Measurements from ENCODE around the gene IFNA4. TPM values are rescaled to one million over a fixed set of nuclear protein-coding genes. Genes with fewer than 3 reads are reported as not detected.
"Not testable (repeated sequence)": the region's sequence is repeated elsewhere in the genome, so short reads cannot be mapped to it uniquely, and the experiment has no call there.

Gene IFNA4
- total and polyA plus RNA-seq, 9 of the 15 experiments (the other 6 are each of a cell fraction or from before 2014, with no cell fraction given) = not detected

GRCh38 chr9:21210782-21211181, 23.4 kb upstream of the IFNA4 start:
- H2AFZ ChIP-seq (ENCODE audit: low read depth, low read length); H3K4me1 ChIP-seq (replicated peaks in 1 of 2; ENCODE audit: control insufficient read depth in 2 of 2, insufficient read depth in 2 of 2, low read length in 2 of 2); H3K9me1 ChIP-seq (ENCODE audit: control insufficient read depth, insufficient read depth, low read length); intact Hi-C loops (cut with micrococcal nuclease); H3K4me2 ChIP-seq (ENCODE audit: insufficient read depth, low read length); H3K36me3 ChIP-seq (ENCODE audit: control insufficient read depth, insufficient read depth, low read length); POLR2A ChIA-PET; FAIRE-seq; H3K27me3 ChIP-seq (ENCODE audit: control insufficient read depth in 2 of 2, insufficient read depth in 2 of 2, low read length in 2 of 2); ATAC-seq; H4K20me1 ChIP-seq (replicated peaks; ENCODE audit: control insufficient read depth, insufficient read depth, low read length); DNase-seq (ENCODE audit: extremely low read depth in 1 of 4, low spot score in 3 of 4); CTCF ChIA-PET (ENCODE audit: low intra/inter-chr PET ratio); H3K9me3 ChIP-seq (replicated peaks; ENCODE audit: control insufficient read depth, insufficient read depth, low read depth, low read length); BruUV-seq (replicated peaks); H3K27ac ChIP-seq (ENCODE audit: extremely low read depth, low read depth, low read length); H3K79me2 ChIP-seq (ENCODE audit: control insufficient read depth, insufficient read depth, low read length); in situ Hi-C loops (cut with MboI); H3K9ac ChIP-seq (ENCODE audit: insufficient read depth in 1 of 2, low read depth in 2 of 2, low read length in 2 of 2); H3K4me3 ChIP-seq: not testable (repeated sequence)
- no CpG with 5 or more reads among the region's 2 CpGs for WGBS (ENCODE audit: insufficient coverage, low coverage, missing lambda C conversion rate)

- H4K20me1 ChIP-seq (replicated peaks; ENCODE audit: control insufficient read depth, insufficient read depth, low read length) = no peaks in the 10 kb centered on the region
- in situ Hi-C loops (cut with MboI) = no loop called here
- DNase-seq (ENCODE audit: extremely low read depth in 1 of 4, low spot score in 3 of 4) (no peak), ATAC-seq (no peak), FAIRE-seq (no peak)
- H2AFZ ChIP-seq (ENCODE audit: low read depth, low read length) = no peak overlapping the region
- WGBS (ENCODE audit: insufficient coverage, low coverage, missing lambda C conversion rate) = no CpG with 5 or more reads among the region's 7 CpGs
- H3K9me1 ChIP-seq (ENCODE audit: control insufficient read depth, insufficient read depth, low read length) = no peaks in the 10 kb centered on the region
- intact Hi-C loops (cut with micrococcal nuclease) = no loop called here
- CTCF ChIA-PET (ENCODE audit: low intra/inter-chr PET ratio) = no interaction called here
- H3K79me2 ChIP-seq (ENCODE audit: control insufficient read depth, insufficient read depth, low read length) = no peaks in the 10 kb centered on the region
- POLR2A ChIA-PET = no interaction called here
- H3K9ac ChIP-seq (ENCODE audit: insufficient read depth in 1 of 2, low read depth in 2 of 2, low read length in 2 of 2) = no peak overlapping the region
- no peaks in the 10 kb centered on the region for H3K9me3 ChIP-seq (replicated peaks; ENCODE audit: control insufficient read depth, insufficient read depth, low read depth, low read length)
- TF ChIP-seq ID3 (CRISPR knock-in tag; IDR thresholded peaks at IDR 0.05) (no peak), ID3 (tag; IDR thresholded peaks at IDR 0.05) (no peak)
- no peaks in the 10 kb centered on the region for H3K27me3 ChIP-seq (ENCODE audit: control insufficient read depth in 2 of 2, insufficient read depth in 2 of 2, low read length in 2 of 2)
- H3K27ac ChIP-seq (ENCODE audit: extremely low read depth, low read depth, low read length) = no peak overlapping the region
- BruUV-seq (replicated peaks) = no TSS peak
- no peak overlapping the region for H3K4me2 ChIP-seq (ENCODE audit: insufficient read depth, low read length)
- no peaks in the 10 kb centered on the region for H3K36me3 ChIP-seq (ENCODE audit: control insufficient read depth, insufficient read depth, low read length)
- no peak overlapping the region for H3K4me3 ChIP-seq
- no peaks in the 10 kb centered on the region for H3K4me1 ChIP-seq (replicated peaks in 1 of 2; ENCODE audit: control insufficient read depth in 2 of 2, insufficient read depth in 2 of 2, low read length in 2 of 2)
Observed at GRCh38 chr9:21210311-21210710, 22.9 kb upstream of the IFNA4 start.

- H3K9ac ChIP-seq (ENCODE audit: insufficient read depth in 1 of 2, low read depth in 2 of 2, low read length in 2 of 2); H2AFZ ChIP-seq (ENCODE audit: low read depth, low read length); H3K9me1 ChIP-seq (ENCODE audit: control insufficient read depth, insufficient read depth, low read length); H4K20me1 ChIP-seq (replicated peaks; ENCODE audit: control insufficient read depth, insufficient read depth, low read length); FAIRE-seq; H3K79me2 ChIP-seq (ENCODE audit: control insufficient read depth, insufficient read depth, low read length); H3K4me3 ChIP-seq; H3K9me3 ChIP-seq (replicated peaks; ENCODE audit: control insufficient read depth, insufficient read depth, low read depth, low read length); H3K27ac ChIP-seq (ENCODE audit: extremely low read depth, low read depth, low read length); H3K4me2 ChIP-seq (ENCODE audit: insufficient read depth, low read length); ATAC-seq; CTCF ChIA-PET (ENCODE audit: low intra/inter-chr PET ratio); H3K36me3 ChIP-seq (ENCODE audit: control insufficient read depth, insufficient read depth, low read length); BruUV-seq (replicated peaks); intact Hi-C loops (cut with micrococcal nuclease); in situ Hi-C loops (cut with MboI); H3K27me3 ChIP-seq (ENCODE audit: control insufficient read depth in 2 of 2, insufficient read depth in 2 of 2, low read length in 2 of 2); POLR2A ChIA-PET; H3K4me1 ChIP-seq (replicated peaks in 1 of 2; ENCODE audit: control insufficient read depth in 2 of 2, insufficient read depth in 2 of 2, low read length in 2 of 2); DNase-seq (ENCODE audit: extremely low read depth in 1 of 4, low spot score in 3 of 4): not testable (repeated sequence)
- no CpG with 5 or more reads among the region's 3 CpGs for WGBS (ENCODE audit: insufficient coverage, low coverage, missing lambda C conversion rate)
Observed at GRCh38 chr9:21207043-21207442, 19.7 kb upstream of the IFNA4 start, which contains the start of gene IFNA10. Gene IFNA10 (minus strand): TSS chr9:21207143. CDS start chr9:21207097, 46 bp downstream.

Data from K562 (cell line).